SU-DHL-6 (cell line): Measurements from ENCODE around the gene STK39.

Experiments used
- H2AFZ ChIP-seq: fragments of 200-600 bp; sonication (generic); 2 replicates; pipeline ENCODE4 v1.6.1; 2014; ENCODE audit warnings: low read depth, mild to moderate bottlenecking, moderate library complexity, mixed read lengths, antibody characterized with exemption, low read length; ENCODE audit not compliant: severe bottlenecking
- H3F3A ChIP-seq: fragments of 200-600 bp; shearing (Covaris generic); 2 replicates; pipeline ENCODE4 v1.6.0; 2016; ENCODE audit warnings: antibody characterized with exemption, mild to moderate bottlenecking; ENCODE audit not compliant: insufficient read depth
- H3K27ac ChIP-seq: fragments of 200-600 bp; sonication (generic); 2 replicates; pipeline ENCODE4 v1.5.1; 2016; ENCODE audit warnings: low read depth, mild to moderate bottlenecking, low read length, moderate library complexity, mixed read lengths
- H3K27me3 ChIP-seq: fragments of 200-600 bp; sonication (generic), shearing (Covaris generic); 2 replicates; pipeline ENCODE4 v1.6.0; 2014; ENCODE audit warnings: mild to moderate bottlenecking, low read length
- H3K36me3 ChIP-seq: fragments of 200-600 bp; sonication (generic); 2 replicates; pipeline ENCODE4 v1.6.1; 2014; ENCODE audit warnings: mild to moderate bottlenecking, low read length, mixed read lengths
- H3K4me2 ChIP-seq: fragments of 300-600, 200-600 bp; shearing (Covaris generic), sonication (generic); 2 replicates; pipeline ENCODE4 v1.6.0; 2014; ENCODE audit warnings: low read length, low read depth, mild to moderate bottlenecking; ENCODE audit not compliant: poor library complexity, severe bottlenecking
- H3K4me3 ChIP-seq: fragments of 200-600 bp; sonication (generic); 2 replicates; pipeline ENCODE4 v1.5.1; 2014; ENCODE audit warnings: antibody characterized with exemption, low read length, mild to moderate bottlenecking, mixed read lengths; ENCODE audit not compliant: insufficient read depth, poor library complexity, severe bottlenecking
- H3K79me2 ChIP-seq: fragments of 200-600 bp; sonication (generic); 2 replicates; pipeline ENCODE4 v1.6.1; 2014; ENCODE audit warnings: mild to moderate bottlenecking, low read length, moderate library complexity; ENCODE audit not compliant: insufficient read depth
- H3K9ac ChIP-seq: fragments of 200-600 bp; sonication (generic); 2 replicates; pipeline ENCODE4 v1.7.0; 2014; ENCODE audit warnings: mild to moderate bottlenecking, low read length
- H3K9me2 ChIP-seq: fragments of 200-600 bp; sonication (generic); replicated peaks from 2 replicates; pipeline ENCODE4 v1.6.1; 2014; ENCODE audit warnings: low read length; ENCODE audit not compliant: insufficient read depth
- H3K9me3 ChIP-seq: fragments of 200-600 bp; sonication (generic); 2 replicates; pipeline ENCODE4 v1.6.1; 2014; ENCODE audit warnings: low read length, mixed read lengths; ENCODE audit not compliant: insufficient read depth
- H4K20me1 ChIP-seq: fragments of 200-600 bp; sonication (generic); 2 replicates; pipeline ENCODE4 v1.6.1; 2014; ENCODE audit warnings: low read depth, mild to moderate bottlenecking, antibody characterized with exemption, low read length, moderate library complexity, mixed read lengths
- CTCF ChIP-seq: fragments of 200-600 bp; sonication (generic); IDR thresholded peaks from one replicate; pipeline ENCODE4 v1.5.1; 2017; ENCODE audit warnings: antibody characterized with exemption, mild to moderate bottlenecking, low read length, moderate library complexity; ENCODE audit not compliant: insufficient read depth, poor library complexity, severe bottlenecking
- EZH2phosphoT487 ChIP-seq: fragments of 200-600 bp; sonication (generic), shearing (Covaris generic); conservative IDR thresholded peaks from 2 replicates; pipeline ENCODE4 v1.6.1; 2018; ENCODE audit warnings: mild to moderate bottlenecking, antibody characterized with exemption, low read length, moderate library complexity, mixed read lengths

The STK39 gene

GRCh38 chr2:168145011-168145410, 102.4 kb downstream of the STK39 start:
- no peak for TF ChIP-seq CTCF
- no peak for TF ChIP-seq EZH2phosphoT487
- Histone ChIP-seq H3K9me2 (no peaks in the 10 kb centered on the region), H3K4me2 (no peak overlapping the region), H3K9ac (no peak overlapping the region), H4K20me1 (no peaks in the 10 kb centered on the region), H3K27ac (no peak overlapping the region), H3F3A (no peaks in the 10 kb centered on the region), H3K27me3 (no peaks in the 10 kb centered on the region), H3K36me3 (no peaks in the 10 kb centered on the region), H2AFZ (no peak overlapping the region), H3K4me3 (no peak overlapping the region), H3K9me3 (no peaks in the 10 kb centered on the region), H3K79me2 (no peaks in the 10 kb centered on the region)

GRCh38 chr2:168143813-168144212, 103.6 kb downstream of the STK39 start:
- Histone ChIP-seq H4K20me1 (no peaks in the 10 kb centered on the region), H3K27me3 (no peaks in the 10 kb centered on the region), H3K36me3 (no peaks in the 10 kb centered on the region), H3K27ac (no peak overlapping the region), H3K4me3 (no peak overlapping the region), H3K4me2 (no peak overlapping the region), H3K79me2 (no peaks in the 10 kb centered on the region), H3K9ac (no peak overlapping the region), H3K9me3 (no peaks in the 10 kb centered on the region), H2AFZ (no peak overlapping the region), H3F3A (no peaks in the 10 kb centered on the region), H3K9me2 (no peaks in the 10 kb centered on the region)
- TF ChIP-seq CTCF (no peak), EZH2phosphoT487 (no peak)

GRCh38 chr2:168140892-168141291, 106.5 kb downstream of the STK39 start:
- H3K27ac ChIP-seq: no peak overlapping the region
- H3K27me3 ChIP-seq: no peaks in the 10 kb centered on the region
- TF ChIP-seq EZH2phosphoT487 (no peak), CTCF (no peak)
- no peaks in the 10 kb centered on the region for H3K9me3 ChIP-seq
- no peak overlapping the region for H3K4me2 ChIP-seq
- no peaks in the 10 kb centered on the region for H3K79me2 ChIP-seq
- H3K36me3 ChIP-seq: no peaks in the 10 kb centered on the region
- no peak overlapping the region for H3K4me3 ChIP-seq
- no peak overlapping the region for H3K9ac ChIP-seq
- H2AFZ ChIP-seq: no peak overlapping the region
- H3F3A ChIP-seq: peaks cover 3% of the 10 kb centered on the region; the same call in 1 of the 2 replicates
- no peaks in the 10 kb centered on the region for H3K9me2 ChIP-seq
- no peaks in the 10 kb centered on the region for H4K20me1 ChIP-seq
